HepG2 (cell line): Measurements from ENCODE around the gene MTA3.

Experiments
- JUNB ChIP-seq: sonication (generic); formaldehyde crosslinking; IDR thresholded peaks from 2 replicates; pipeline ENCODE4 v1.8.0; 2022; ENCODE audit warnings: missing genetic modification reagents, mild to moderate bottlenecking, borderline replicate concordance
- POLR2AphosphoS5 ChIP-seq: IDR thresholded peaks from 2 replicates; pipeline ENCODE4 v1.6.1; 2012; ENCODE audit warnings: low read depth, low read length
- RAD21 ChIP-seq: fragments of 450-650 bp; formaldehyde crosslinking; IDR thresholded peaks from 2 replicates; pipeline ENCODE4 v1.5.0; 2020; ENCODE audit warnings: mild to moderate bottlenecking
- ZNF138 ChIP-seq: sonication (generic); formaldehyde crosslinking; IDR thresholded peaks from 2 replicates; pipeline ENCODE4 v1.5.0; 2020; ENCODE audit warnings: mild to moderate bottlenecking, low read depth, missing genetic modification reagents
- ZNF552 ChIP-seq: sonication (generic); formaldehyde crosslinking; IDR thresholded peaks from 2 replicates; pipeline ENCODE4 v1.9.0; 2022; ENCODE audit warnings: missing genetic modification reagents, mild to moderate bottlenecking, borderline replicate concordance

DNA sequence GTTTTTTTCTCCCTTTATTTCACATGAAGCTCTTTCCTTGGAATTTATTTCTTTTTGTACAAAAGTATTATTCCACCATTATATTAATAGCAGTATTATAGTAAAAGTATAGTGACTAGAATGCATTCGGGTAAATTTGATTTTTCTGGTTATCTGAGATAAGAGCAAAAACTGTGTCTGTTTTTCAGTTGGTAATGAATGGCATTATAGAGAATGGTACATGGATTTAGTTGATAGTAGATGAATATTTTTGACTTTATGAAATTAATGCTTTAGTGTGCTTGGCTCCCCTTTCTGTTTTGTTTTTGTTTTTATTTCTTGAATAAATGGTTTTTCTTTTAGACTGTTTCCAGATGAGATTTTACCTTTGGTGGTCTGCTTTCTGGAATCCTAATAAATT lies 71.8 kb downstream of the MTA3 start:
- TF ChIP-seq ZNF552 (CRISPR knock-in tag) (no peak), ZNF138 (no peak), RAD21 (CRISPR knock-in tag) (no peak), POLR2AphosphoS5 (no peak), JUNB (CRISPR knock-in tag) (no peak)
